HG03378 (cell line): ENCODE results near the gene NPHS1.
"Not testable (repeated sequence)": the region's sequence is repeated elsewhere in the genome, so short reads cannot be mapped to it uniquely, and the experiment has no call there.

ENCODE experiments used
- ATAC-seq: cut with Tn5 transposase; IDR thresholded peaks from one replicate; pipeline ENCODE4 v1.9.1; 2021; ENCODE audit warnings: mild to moderate bottlenecking, moderate library complexity; ENCODE audit not compliant: unreplicated experiment

Gene NPHS1

GRCh38 chr19:35813043-35813890 is 39.0 kb downstream of the NPHS1 start:
- no peak for ATAC-seq

- ATAC-seq: no peak
These were observed 39.9 kb downstream of the NPHS1 start, which contains the start of gene PRODH2 for GRCh38 chr19:35812220-35813042. PRODH2 (minus strand) TSS chr19:35812845; CDS start chr19:35812805, 40 bp downstream.

GRCh38 chr19:35811317-35812219 is 40.7 kb downstream of the NPHS1 start:
- no peak for ATAC-seq

- no peak for ATAC-seq
These were observed 44.7 kb downstream of the NPHS1 start for GRCh38 chr19:35807633-35808032.

GRCh38 chr19:35806597-35806996 is 45.7 kb downstream of the NPHS1 start:
- ATAC-seq: no peak

GRCh38 chr19:35805526-35806102 is 46.7 kb downstream of the NPHS1 start:
- ATAC-seq: no peak

- no peak for ATAC-seq
These were observed 50.5 kb downstream of the NPHS1 start for GRCh38 chr19:35801828-35802227.

- no peak for ATAC-seq
These were observed 54.6 kb downstream of the NPHS1 start for GRCh38 chr19:35797663-35798062.

GRCh38 chr19:35796645-35797542 is 55.4 kb downstream of the NPHS1 start:
- no peak for ATAC-seq

GRCh38 chr19:35795564-35795963 is 56.7 kb downstream of the NPHS1 start:
- ATAC-seq: not testable (repeated sequence)

- ATAC-seq: no peak
These were observed 58.7 kb downstream of the NPHS1 start for GRCh38 chr19:35793381-35794165.

- no peak for ATAC-seq
These were observed 59.4 kb downstream of the NPHS1 start for GRCh38 chr19:35792888-35793287.

- ATAC-seq: no peak
These were observed 60.0 kb downstream of the NPHS1 start for GRCh38 chr19:35792312-35792711.

GRCh38 chr19:35791814-35792279 is 60.5 kb downstream of the NPHS1 start:
- ATAC-seq: no peak

- ATAC-seq: no peak
These were observed 61.1 kb downstream of the NPHS1 start for GRCh38 chr19:35790981-35791813.

GRCh38 chr19:35789978-35790944 is 62.0 kb downstream of the NPHS1 start:
- no peak for ATAC-seq
